ENCODE data around the gene TPPP2. TPM values are rescaled to one million over a fixed set of nuclear protein-coding genes. Genes with fewer than 3 reads are reported as not detected.

Gene TPPP2
- total RNA-seq, 2 donors from 2014 or later = 0.73 to 1.7 TPM

DNA sequence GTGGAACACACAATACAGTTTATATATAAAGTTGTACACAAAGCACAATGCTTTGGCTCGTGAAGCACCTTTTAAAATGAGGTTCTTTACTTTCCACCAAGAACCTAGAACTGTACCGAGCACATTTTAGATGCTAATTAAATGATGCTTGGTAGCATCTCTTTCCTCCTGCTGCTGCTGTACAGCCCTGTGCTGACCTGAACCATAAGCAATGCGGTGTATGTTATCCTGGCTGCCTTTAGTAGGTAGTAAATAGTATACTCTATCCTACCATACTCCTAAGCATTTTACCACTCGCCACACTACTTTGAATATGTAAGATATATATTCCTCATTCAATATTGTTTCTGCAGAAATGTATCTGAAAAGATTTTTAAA lies 24.7 kb downstream of the TPPP2 start:
- Mint-ChIP-seq H3K4me1 (peaks cover 12% of the 10 kb centered on the region), H3K27me3 (ENCODE audit: insufficient read depth) (no peaks in the 10 kb centered on the region), H3K27ac (no peak overlapping the region), H3K36me3 (ENCODE audit: low read depth) (no peaks in the 10 kb centered on the region), H3K4me3 (no peak overlapping the region), H3K9me3 (no peaks in the 10 kb centered on the region)
- Histone ChIP-seq H3K36me3 (ENCODE audit: control insufficient read depth, insufficient read depth, low read length) (no peaks in the 10 kb centered on the region), H3K4me3 (ENCODE audit: low read length) (no peak overlapping the region), H3K4me1 (ENCODE audit: control insufficient read depth, insufficient read depth, low read length) (peaks cover 2% of the 10 kb centered on the region), H3K9ac (ENCODE audit: extremely low read depth, low read length, poor library complexity, severe bottlenecking) (no peak overlapping the region), H3K27ac (ENCODE audit: low read depth, low read length) (no peak overlapping the region), H3K9me3 (ENCODE audit: control insufficient read depth, low read length) (no peaks in the 10 kb centered on the region), H3K27me3 (ENCODE audit: control insufficient read depth, insufficient read depth, low read length, poor library complexity, severe bottlenecking) (no peaks in the 10 kb centered on the region)
- 97 to 100% methylated on average over 1 to 3 of the region's 4 CpGs for WGBS, 2 experiments (ENCODE audit: insufficient coverage in 1 of 2, insufficient read length in 1 of 2)
- no peak for DNase-seq
- TF ChIP-seq, protein P1, sequence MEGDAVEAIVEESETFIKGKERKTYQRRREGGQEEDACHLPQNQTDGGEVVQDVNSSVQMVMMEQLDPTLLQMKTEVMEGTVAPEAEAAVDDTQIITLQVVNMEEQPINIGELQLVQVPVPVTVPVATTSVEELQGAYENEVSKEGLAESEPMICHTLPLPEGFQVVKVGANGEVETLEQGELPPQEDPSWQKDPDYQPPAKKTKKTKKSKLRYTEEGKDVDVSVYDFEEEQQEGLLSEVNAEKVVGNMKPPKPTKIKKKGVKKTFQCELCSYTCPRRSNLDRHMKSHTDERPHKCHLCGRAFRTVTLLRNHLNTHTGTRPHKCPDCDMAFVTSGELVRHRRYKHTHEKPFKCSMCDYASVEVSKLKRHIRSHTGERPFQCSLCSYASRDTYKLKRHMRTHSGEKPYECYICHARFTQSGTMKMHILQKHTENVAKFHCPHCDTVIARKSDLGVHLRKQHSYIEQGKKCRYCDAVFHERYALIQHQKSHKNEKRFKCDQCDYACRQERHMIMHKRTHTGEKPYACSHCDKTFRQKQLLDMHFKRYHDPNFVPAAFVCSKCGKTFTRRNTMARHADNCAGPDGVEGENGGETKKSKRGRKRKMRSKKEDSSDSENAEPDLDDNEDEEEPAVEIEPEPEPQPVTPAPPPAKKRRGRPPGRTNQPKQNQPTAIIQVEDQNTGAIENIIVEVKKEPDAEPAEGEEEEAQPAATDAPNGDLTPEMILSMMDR (conservative IDR thresholded peaks at IDR 0.05) = no peak

DNA sequence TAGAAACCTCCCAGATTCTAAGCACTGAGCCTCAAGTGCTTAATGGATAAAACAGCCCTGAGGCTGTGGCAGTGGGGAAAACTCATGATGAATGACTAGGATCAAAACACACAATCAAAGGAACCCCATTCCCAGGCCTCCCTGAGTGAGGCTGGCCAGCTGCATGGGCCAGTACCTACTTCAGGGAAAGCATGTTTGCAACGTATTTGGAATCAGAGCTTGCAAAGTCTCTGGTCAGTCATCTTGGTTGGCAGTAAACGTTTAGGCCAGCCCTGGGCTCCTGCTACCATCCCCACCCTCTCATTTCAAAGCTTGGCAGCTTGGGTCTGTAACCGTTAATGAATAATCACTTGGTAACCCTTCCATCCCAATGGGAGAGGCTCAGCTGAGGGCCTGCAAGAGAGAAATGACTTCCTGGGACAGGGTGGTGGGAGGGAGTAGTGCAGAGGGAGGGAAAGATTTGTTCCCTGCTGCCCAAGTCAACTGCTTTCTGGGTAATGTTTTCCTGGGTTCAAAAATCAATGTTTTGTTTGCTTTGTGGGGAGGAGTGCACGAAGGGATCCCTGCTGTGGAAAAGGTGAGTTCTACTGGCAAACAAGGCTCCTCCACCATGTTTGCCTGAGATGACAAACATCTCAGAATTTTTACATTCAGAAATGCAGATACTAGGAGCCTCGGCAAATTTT lies 25.6 kb downstream of the TPPP2 start:
- TF ChIP-seq, protein P1 (conservative IDR thresholded peaks at IDR 0.05) = no peak
- no peak for DNase-seq
- Histone ChIP-seq H3K4me3 (ENCODE audit: low read length) (no peak overlapping the region), H3K27me3 (ENCODE audit: control insufficient read depth, insufficient read depth, low read length, poor library complexity, severe bottlenecking) (no peaks in the 10 kb centered on the region), H3K9ac (ENCODE audit: extremely low read depth, low read length, poor library complexity, severe bottlenecking) (no peak overlapping the region), H3K9me3 (ENCODE audit: control insufficient read depth, low read length) (no peaks in the 10 kb centered on the region), H3K27ac (ENCODE audit: low read depth, low read length) (no peak overlapping the region), H3K4me1 (ENCODE audit: control insufficient read depth, insufficient read depth, low read length) (peaks cover 2% of the 10 kb centered on the region), H3K36me3 (ENCODE audit: control insufficient read depth, insufficient read depth, low read length) (no peaks in the 10 kb centered on the region)
- H3K27ac Mint-ChIP-seq = no peak overlapping the region
- H3K4me3 Mint-ChIP-seq = no peak overlapping the region
- no peaks in the 10 kb centered on the region for H3K9me3 Mint-ChIP-seq
- 57 to 71% methylated on average over 3 to 5 of the region's 5 CpGs for WGBS, 2 experiments (ENCODE audit: insufficient coverage in 1 of 2, insufficient read length in 1 of 2)
- no peaks in the 10 kb centered on the region for H3K27me3 Mint-ChIP-seq (ENCODE audit: insufficient read depth)
- H3K36me3 Mint-ChIP-seq (ENCODE audit: low read depth) = no peaks in the 10 kb centered on the region
- peaks cover 13% of the 10 kb centered on the region for H3K4me1 Mint-ChIP-seq

DNA sequence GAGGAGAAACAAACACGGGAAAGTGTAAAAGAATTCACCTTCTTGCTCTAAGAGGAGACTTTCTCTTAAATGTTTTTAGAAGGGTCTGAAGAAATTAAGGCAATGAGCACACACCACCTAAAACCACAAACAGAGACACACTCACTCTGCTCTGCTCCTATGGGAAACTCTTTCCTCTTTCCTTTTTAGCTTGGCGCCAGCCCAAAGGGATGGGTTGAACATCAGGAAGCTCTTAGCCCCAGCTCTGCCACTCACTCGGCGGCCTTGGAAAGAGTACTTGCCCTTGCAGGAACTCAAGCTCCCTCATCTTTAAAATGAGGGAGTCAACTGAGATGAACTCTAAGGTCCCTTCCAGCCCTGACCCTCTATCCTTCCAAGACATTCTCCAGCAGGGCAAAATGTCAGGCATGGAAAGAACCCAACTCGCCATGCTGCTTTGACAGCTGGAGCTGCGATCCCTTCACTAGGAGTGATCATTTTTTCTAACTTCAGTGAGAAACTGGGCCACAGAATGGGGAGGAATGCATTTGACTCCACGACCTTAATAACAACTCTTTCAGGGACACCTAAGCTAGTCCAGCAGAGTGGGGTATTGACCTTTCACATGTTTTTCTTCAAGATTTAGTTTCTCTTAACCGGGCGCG lies 26.6 kb downstream of the TPPP2 start:
- Histone ChIP-seq H3K4me3 (ENCODE audit: low read length) (no peak overlapping the region), H3K9me3 (ENCODE audit: control insufficient read depth, low read length) (no peaks in the 10 kb centered on the region), H3K27me3 (ENCODE audit: control insufficient read depth, insufficient read depth, low read length, poor library complexity, severe bottlenecking) (no peaks in the 10 kb centered on the region), H3K9ac (ENCODE audit: extremely low read depth, low read length, poor library complexity, severe bottlenecking) (no peak overlapping the region), H3K36me3 (ENCODE audit: control insufficient read depth, insufficient read depth, low read length) (no peaks in the 10 kb centered on the region), H3K4me1 (ENCODE audit: control insufficient read depth, insufficient read depth, low read length) (peaks cover 2% of the 10 kb centered on the region), H3K27ac (ENCODE audit: low read depth, low read length) (no peak overlapping the region)
- H3K9me3 Mint-ChIP-seq = no peaks in the 10 kb centered on the region
- no peaks in the 10 kb centered on the region for H3K27me3 Mint-ChIP-seq (ENCODE audit: insufficient read depth)
- WGBS, 2 experiments (ENCODE audit: insufficient coverage in 1 of 2, insufficient read length in 1 of 2) = 93 to 94% methylated on average over 6 to 10 of the region's 10 CpGs
- H3K27ac Mint-ChIP-seq = no peak overlapping the region
- no peak for DNase-seq
- TF ChIP-seq, protein P1 (conservative IDR thresholded peaks at IDR 0.05) = no peak
- no peaks in the 10 kb centered on the region for H3K36me3 Mint-ChIP-seq (ENCODE audit: low read depth)
- H3K4me1 Mint-ChIP-seq = peaks cover 18% of the 10 kb centered on the region
- H3K4me3 Mint-ChIP-seq = no peak overlapping the region
